Measurements from ENCODE around the gene FAR2.
A peak's percentile ranks its signal among the peaks of the same experiment; 100 is the strongest.
"Not testable (repeated sequence)": the region's sequence is repeated elsewhere in the genome, so short reads cannot be mapped to it uniquely, and the experiment has no call there.

The FAR2 gene

GRCh38 chr12:29148911-29149690, at the start of gene FAR2:
Gene FAR2, plus strand, starts transcription at chr12:29149278. Its CDS starts 121,172 bp downstream, at chr12:29270450.
- H3K4me3 Mint-ChIP-seq = peak within 1 kb of the TSS; percentile 86
- H3K27me3 Mint-ChIP-seq = peaks cover 25% of the 10 kb centered on the region
- no peaks in the 10 kb centered on the region for H3K9me3 Mint-ChIP-seq
- H3K36me3 Mint-ChIP-seq (ENCODE audit: low read depth) = no peaks in the 10 kb centered on the region
- H3K4me1 Mint-ChIP-seq (ENCODE audit: low read depth) = peaks cover 12% of the 10 kb centered on the region
- peak within 1 kb of the TSS; percentile 91 for H3K27ac Mint-ChIP-seq

GRCh38 chr12:29102741-29103140, 46.3 kb upstream of the FAR2 start:
- Mint-ChIP-seq H3K27ac (peak overlapping the region; percentile 76), H3K27me3 (no peaks in the 10 kb centered on the region), H3K4me3 (peak overlapping the region; percentile 50), H3K9me3 (peaks cover 11% of the 10 kb centered on the region), H3K36me3 (ENCODE audit: low read depth) (peaks cover 9% of the 10 kb centered on the region), H3K4me1 (ENCODE audit: low read depth) (peaks cover 34% of the 10 kb centered on the region)

GRCh38 chr12:29103539-29103974, 45.5 kb upstream of the FAR2 start:
- peak overlapping the region; percentile 76 for H3K27ac Mint-ChIP-seq
- H3K9me3 Mint-ChIP-seq = peaks cover 11% of the 10 kb centered on the region
- no peaks in the 10 kb centered on the region for H3K27me3 Mint-ChIP-seq
- peak overlapping the region; percentile 40 for H3K4me3 Mint-ChIP-seq
- H3K36me3 Mint-ChIP-seq (ENCODE audit: low read depth) = peaks cover 7% of the 10 kb centered on the region
- H3K4me1 Mint-ChIP-seq (ENCODE audit: low read depth) = peaks cover 34% of the 10 kb centered on the region

- Mint-ChIP-seq H3K4me3 (no peak overlapping the region), H3K36me3 (ENCODE audit: low read depth) (peaks cover 4% of the 10 kb centered on the region)
These were observed 44.6 kb upstream of the FAR2 start for GRCh38 chr12:29104516-29104915.

GRCh38 chr12:29110506-29111442, 38.3 kb upstream of the FAR2 start:
- Mint-ChIP-seq H3K4me3 (no peak overlapping the region), H3K27ac (no peak overlapping the region), H3K36me3 (ENCODE audit: low read depth) (no peaks in the 10 kb centered on the region), H3K4me1 (ENCODE audit: low read depth) (no peaks in the 10 kb centered on the region), H3K9me3 (peaks cover 23% of the 10 kb centered on the region), H3K27me3 (no peaks in the 10 kb centered on the region)

More at GRCh38 chr12:29104516-29104915, 44.6 kb upstream of the FAR2 start:
- Mint-ChIP-seq H3K27me3 (no peaks in the 10 kb centered on the region), H3K9me3 (peaks cover 9% of the 10 kb centered on the region), H3K4me1 (ENCODE audit: low read depth) (peaks cover 34% of the 10 kb centered on the region), H3K27ac (peak overlapping the region; percentile 76)

- no peaks in the 10 kb centered on the region for H3K4me1 Mint-ChIP-seq (ENCODE audit: low read depth)
- H3K27ac Mint-ChIP-seq = no peak overlapping the region
- H3K4me3 Mint-ChIP-seq = no peak overlapping the region
These were observed 36.0 kb upstream of the FAR2 start for GRCh38 chr12:29113101-29113500.

GRCh38 chr12:29116414-29116813, 32.7 kb upstream of the FAR2 start:
- peaks cover 7% of the 10 kb centered on the region for H3K27me3 Mint-ChIP-seq

More at GRCh38 chr12:29113101-29113500, 36.0 kb upstream of the FAR2 start:
- Mint-ChIP-seq H3K9me3 (peaks cover 19% of the 10 kb centered on the region), H3K36me3 (ENCODE audit: low read depth) (no peaks in the 10 kb centered on the region), H3K27me3 (peaks cover 2% of the 10 kb centered on the region)

GRCh38 chr12:29131539-29131938, 17.5 kb upstream of the FAR2 start:
- Mint-ChIP-seq H3K4me3 (no peak overlapping the region), H3K9me3 (no peaks in the 10 kb centered on the region), H3K27ac (no peak overlapping the region), H3K27me3 (peaks cover 9% of the 10 kb centered on the region), H3K36me3 (ENCODE audit: low read depth) (no peaks in the 10 kb centered on the region), H3K4me1 (ENCODE audit: low read depth) (no peaks in the 10 kb centered on the region)

More at GRCh38 chr12:29116414-29116813, 32.7 kb upstream of the FAR2 start:
- Mint-ChIP-seq H3K36me3 (ENCODE audit: low read depth) (no peaks in the 10 kb centered on the region), H3K9me3 (peaks cover under 1% of the 10 kb centered on the region), H3K4me1 (ENCODE audit: low read depth) (no peaks in the 10 kb centered on the region), H3K4me3 (no peak overlapping the region), H3K27ac (no peak overlapping the region)

GRCh38 chr12:29132316-29132715, 16.8 kb upstream of the FAR2 start:
- Mint-ChIP-seq H3K9me3 (no peaks in the 10 kb centered on the region), H3K4me3 (no peak overlapping the region), H3K4me1 (ENCODE audit: low read depth) (no peaks in the 10 kb centered on the region), H3K27ac (no peak overlapping the region), H3K36me3 (ENCODE audit: low read depth) (no peaks in the 10 kb centered on the region), H3K27me3 (peaks cover 12% of the 10 kb centered on the region)

- no peaks in the 10 kb centered on the region for H3K36me3 Mint-ChIP-seq (ENCODE audit: low read depth)
- H3K4me3 Mint-ChIP-seq = no peak overlapping the region
- no peak overlapping the region for H3K27ac Mint-ChIP-seq
- H3K4me1 Mint-ChIP-seq (ENCODE audit: low read depth) = no peaks in the 10 kb centered on the region
- H3K27me3 Mint-ChIP-seq = peaks cover 12% of the 10 kb centered on the region
- no peaks in the 10 kb centered on the region for H3K9me3 Mint-ChIP-seq
These were observed 15.9 kb upstream of the FAR2 start for GRCh38 chr12:29133181-29133580.

GRCh38 chr12:29133680-29134079, 15.4 kb upstream of the FAR2 start:
- Mint-ChIP-seq H3K4me3 (no peak overlapping the region), H3K36me3 (ENCODE audit: low read depth) (no peaks in the 10 kb centered on the region), H3K27ac (no peak overlapping the region), H3K9me3 (no peaks in the 10 kb centered on the region), H3K27me3 (peaks cover 12% of the 10 kb centered on the region), H3K4me1 (ENCODE audit: low read depth) (no peaks in the 10 kb centered on the region)

- not testable (repeated sequence) for H3K27ac Mint-ChIP-seq; H3K36me3 Mint-ChIP-seq (ENCODE audit: low read depth); H3K4me3 Mint-ChIP-seq; H3K9me3 Mint-ChIP-seq; H3K4me1 Mint-ChIP-seq (ENCODE audit: low read depth)
- H3K27me3 Mint-ChIP-seq = peaks cover 11% of the 10 kb centered on the region
These were observed 10.8 kb upstream of the FAR2 start for GRCh38 chr12:29138256-29138655.

GRCh38 chr12:29138855-29139254, 10.2 kb upstream of the FAR2 start:
- not testable (repeated sequence) for H3K36me3 Mint-ChIP-seq (ENCODE audit: low read depth); H3K27ac Mint-ChIP-seq; H3K4me3 Mint-ChIP-seq; H3K4me1 Mint-ChIP-seq (ENCODE audit: low read depth); H3K9me3 Mint-ChIP-seq
- H3K27me3 Mint-ChIP-seq = peaks cover 11% of the 10 kb centered on the region

- no peak overlapping the region for H3K4me3 Mint-ChIP-seq
- H3K27me3 Mint-ChIP-seq = peaks cover 19% of the 10 kb centered on the region
- H3K9me3 Mint-ChIP-seq = no peaks in the 10 kb centered on the region
- peaks cover 9% of the 10 kb centered on the region for H3K4me1 Mint-ChIP-seq (ENCODE audit: low read depth)
- no peaks in the 10 kb centered on the region for H3K36me3 Mint-ChIP-seq (ENCODE audit: low read depth)
- H3K27ac Mint-ChIP-seq = no peak overlapping the region
These were observed 3.5 kb upstream of the FAR2 start for GRCh38 chr12:29145372-29146170.

Data from stimulated activated naive CD8-positive, alpha-beta T cell treated with anti-CD3 and anti-CD28 coated beads, Interleukin-15, Interleukin-2, amounts not matched to agents 100 ng/mL and 50 ng/mL, for 24 hours (primary cell).